Keratinocyte (primary cell): ENCODE results near the gene FNDC7. TPM values are rescaled to one million over a fixed set of nuclear protein-coding genes. Genes with fewer than 3 reads are reported as not detected.

ENCODE experiments used
- DNase-seq: peaks from one replicate; pipeline ENCODE4 v3.0.0-alpha.2; 2011; ENCODE audit warnings: low read depth, missing footprints, low spot score
- FAIRE-seq: peaks from 2 replicates; lab custom pipeline; 2011; peaks lifted over from hg19 to GRCh38; lab: Jason Lieb, UNC
- H2AFZ ChIP-seq: 2 replicates; pipeline ENCODE4 v1.6.0; 2012; ENCODE audit warnings: low read length, control low read depth, inconsistent platforms; ENCODE audit not compliant: control insufficient read depth
- H3K27ac ChIP-seq: 2 replicates; pipeline ENCODE4 v1.5.1; 2011; ENCODE audit warnings: low read length; ENCODE audit not compliant: control insufficient read depth, insufficient read depth
- H3K27me3 ChIP-seq: 3 replicates; pipeline ENCODE4 v1.6.0; 2011; ENCODE audit warnings: low read length; ENCODE audit not compliant: control insufficient read depth, insufficient read depth; ENCODE audit errors: extremely low read depth
- H3K36me3 ChIP-seq, 2 experiments: 2 replicates in 1 of 2; 3 replicates in 1 of 2; pipeline ENCODE4 v1.5.1; 2011; ENCODE audit warnings: low read length in 2 of 2, mild to moderate bottlenecking in 1 of 2; ENCODE audit not compliant: control insufficient read depth in 2 of 2, insufficient read depth in 2 of 2; ENCODE audit errors: extremely low read depth in 1 of 2
- H3K4me1 ChIP-seq: 3 replicates; pipeline ENCODE4 v1.5.1; 2011; ENCODE audit warnings: low read length; ENCODE audit not compliant: control insufficient read depth, insufficient read depth; ENCODE audit errors: extremely low read depth
- H3K4me2 ChIP-seq: 3 replicates; pipeline ENCODE4 v1.6.0; 2011; ENCODE audit warnings: low read depth, low read length; ENCODE audit not compliant: control insufficient read depth, insufficient read depth; ENCODE audit errors: extremely low read depth
- H3K4me3 ChIP-seq, 3 experiments: fragments of 200-600 bp in 1 of 3; sonication (generic) in 1 of 3; 2 replicates in 2 of 3; 3 replicates in 1 of 3; pipeline ENCODE4 v1.5.1; 2011 to 2016; ENCODE audit warnings: low read length in 3 of 3, mild to moderate bottlenecking in 3 of 3, control low read depth in 2 of 3, inconsistent platforms in 1 of 3, low read depth in 1 of 3, mixed read lengths in 1 of 3, mixed run types in 1 of 3, moderate library complexity in 1 of 3; ENCODE audit not compliant: control insufficient read depth in 2 of 3, insufficient read depth in 2 of 3; ENCODE audit errors: extremely low read depth in 1 of 3
- H3K79me2 ChIP-seq: 2 replicates; pipeline ENCODE4 v1.6.0; 2012; ENCODE audit warnings: low read length; ENCODE audit not compliant: control insufficient read depth, insufficient read depth
- H3K9ac ChIP-seq: 3 replicates; pipeline ENCODE4 v1.6.0; 2011; ENCODE audit warnings: low read length; ENCODE audit not compliant: control insufficient read depth, insufficient read depth; ENCODE audit errors: extremely low read depth
- H3K9me1 ChIP-seq: 3 replicates; pipeline ENCODE4 v1.6.0; 2011; ENCODE audit warnings: low read length; ENCODE audit not compliant: control insufficient read depth, insufficient read depth; ENCODE audit errors: extremely low read depth
- H3K9me3 ChIP-seq: 2 replicates; pipeline ENCODE4 v1.5.1; 2012; ENCODE audit warnings: low read depth, low read length; ENCODE audit not compliant: control insufficient read depth
- H4K20me1 ChIP-seq: 3 replicates; pipeline ENCODE4 v1.6.0; 2011; ENCODE audit warnings: low read length; ENCODE audit not compliant: control insufficient read depth, insufficient read depth; ENCODE audit errors: extremely low read depth
- CTCF ChIP-seq, 3 experiments: IDR thresholded peaks in 1 of 3; conservative IDR thresholded peaks in 1 of 3; optimal IDR thresholded peaks in 1 of 3; 2 replicates in 2 of 3; 3 replicates in 1 of 3; pipeline versions ENCODE3 to v1.5.1; 2011; ENCODE audit warnings: low read length in 3 of 3, mild to moderate bottlenecking in 3 of 3, moderate library complexity in 2 of 3, control low read depth in 1 of 3, inconsistent platforms in 1 of 3; ENCODE audit not compliant: insufficient read depth in 2 of 3; ENCODE audit errors: extremely low read depth in 1 of 3
- EZH2 ChIP-seq: IDR thresholded peaks from one replicate; pipeline ENCODE4 v1.6.1; 2012; ENCODE audit warnings: inconsistent platforms, mild to moderate bottlenecking, low read length, moderate library complexity
- dilution Hi-C: fragments of 300-500 bp; cut with MboI; formaldehyde crosslinking; loops from one replicate; pipeline ENCODE4 v1.7.0; 2020; ENCODE audit warnings: low sequenced_read_pairs; ENCODE audit not compliant: extremely low pct_ligation_motif_present
- polyA plus RNA-seq, 5 experiments: library from polyadenylated mRNA; depleted of rRNA in 3 of 5; stranded (reverse) in 3 of 5; stranded (forward) in 1 of 5; unstranded in 1 of 5; fragments of >200 nt; gene quantifications; 1 replicate in 1 of 5; 2 replicates in 3 of 5; 3 replicates in 1 of 5; pipeline versions ENCODE4 v1.2.1 to v1.2.3, GENCODE V29; 2011 to 2012; ENCODE audit warnings: missing spikeins in 2 of 5, low read depth in 1 of 5, low replicate concordance in 1 of 5

The FNDC7 gene
- polyA plus RNA-seq, 1 donor (not counting 4 experiments of a cell fraction or from before 2014, with no cell fraction given): 0.05 TPM

GRCh38 chr1:108728327-108728923 lies 15.7 kb downstream of the FNDC7 start:
- dilution Hi-C loops: no loop called here

GRCh38 chr1:108729481-108729880 lies 16.8 kb downstream of the FNDC7 start:
- DNase-seq (no peak), FAIRE-seq (no peak)
- Histone ChIP-seq H4K20me1 (no peaks in the 10 kb centered on the region), H3K9ac (no peak overlapping the region), H3K79me2 (no peaks in the 10 kb centered on the region), H2AFZ (no peak overlapping the region), H3K9me1 (no peaks in the 10 kb centered on the region), H3K36me3 (no peaks in the 10 kb centered on the region), H3K27ac (no peak overlapping the region), H3K27me3 (no peaks in the 10 kb centered on the region), H3K4me3 (no peak overlapping the region), H3K4me1 (no peaks in the 10 kb centered on the region), H3K9me3 (no peaks in the 10 kb centered on the region), H3K4me2 (no peak overlapping the region)
- TF ChIP-seq CTCF (optimal IDR thresholded peaks at IDR 0.05 in 1 of 3, IDR thresholded peaks at IDR 0.05 in 1 of 3, conservative IDR thresholded peaks at IDR 0.05 in 1 of 3; ENCODE audit: extremely low read depth in 1 of 3, insufficient read depth in 2 of 3, low read length in 3 of 3) (no peak), EZH2 (no peak)
- dilution Hi-C loops: no loop called here

More at GRCh38 chr1:108728327-108728923, 15.7 kb downstream of the FNDC7 start:
- Histone ChIP-seq H3K4me3 (no peak overlapping the region), H3K27me3 (no peaks in the 10 kb centered on the region), H3K9me1 (no peaks in the 10 kb centered on the region), H2AFZ (no peak overlapping the region), H3K36me3 (no peaks in the 10 kb centered on the region), H3K9me3 (no peaks in the 10 kb centered on the region), H3K4me2 (no peak overlapping the region), H3K4me1 (no peaks in the 10 kb centered on the region), H3K9ac (no peak overlapping the region), H3K27ac (no peak overlapping the region), H3K79me2 (no peaks in the 10 kb centered on the region), H4K20me1 (no peaks in the 10 kb centered on the region)
- TF ChIP-seq EZH2 (no peak), CTCF (optimal IDR thresholded peaks at IDR 0.05 in 1 of 3, IDR thresholded peaks at IDR 0.05 in 1 of 3, conservative IDR thresholded peaks at IDR 0.05 in 1 of 3; ENCODE audit: extremely low read depth in 1 of 3, insufficient read depth in 2 of 3, low read length in 3 of 3) (no peak)
- no peak for DNase-seq
- FAIRE-seq: no peak
